HUDEP-2 (cell line): ENCODE results near the gene ARFGEF3.

Experiments used
- DNase-seq, 76 experiments: peaks; one replicate each; lab custom pipeline; 2025; ENCODE audit not compliant: unreplicated experiment in 76 of 76; lab: John Stamatoyannopoulos, UW

ARFGEF3 gene

GRCh38 chr6:138297761-138298298 is 136.1 kb downstream of the ARFGEF3 start:
- DNase-seq, result no peak

GRCh38 chr6:138300469-138300868 is 138.7 kb downstream of the ARFGEF3 start:
- DNase-seq, result no peak

- DNase-seq, result no peak
These were observed 140.8 kb downstream of the ARFGEF3 start for GRCh38 chr6:138302554-138302953.

- no peak for DNase-seq
These were observed 145.6 kb downstream of the ARFGEF3 start for GRCh38 chr6:138307352-138307751.

GRCh38 chr6:138307816-138308730 is 146.3 kb downstream of the ARFGEF3 start:
- DNase-seq, result no peak

- DNase-seq, result no peak
These were observed 147.0 kb downstream of the ARFGEF3 start for GRCh38 chr6:138308731-138309110.

- DNase-seq, result no peak
These were observed 148.0 kb downstream of the ARFGEF3 start for GRCh38 chr6:138309695-138310094.

GRCh38 chr6:138310294-138310693 is 148.6 kb downstream of the ARFGEF3 start:
- no peak for DNase-seq

- DNase-seq, result no peak
These were observed 149.1 kb downstream of the ARFGEF3 start for GRCh38 chr6:138310821-138311220.

- DNase-seq, result no peak
These were observed 149.5 kb downstream of the ARFGEF3 start for GRCh38 chr6:138311268-138311667.

- DNase-seq, result no peak
These were observed 157.1 kb downstream of the ARFGEF3 start for GRCh38 chr6:138318741-138319375.

GRCh38 chr6:138321934-138322333 is 160.2 kb downstream of the ARFGEF3 start:
- no peak for DNase-seq

- DNase-seq, result no peak
These were observed 162.1 kb downstream of the ARFGEF3 start for GRCh38 chr6:138323821-138324220.

GRCh38 chr6:138328210-138328609 is 166.5 kb downstream of the ARFGEF3 start:
- DNase-seq, result no peak

GRCh38 chr6:138330763-138331162 is 169.0 kb downstream of the ARFGEF3 start:
- no peak for DNase-seq

GRCh38 chr6:138331444-138331843 is 169.7 kb downstream of the ARFGEF3 start:
- no peak for DNase-seq

- no peak for DNase-seq
These were observed 170.2 kb downstream of the ARFGEF3 start for GRCh38 chr6:138331984-138332383.

- DNase-seq, result no peak
These were observed 172.3 kb downstream of the ARFGEF3 start for GRCh38 chr6:138334000-138334399.

- DNase-seq, result no peak
These were observed 173.2 kb downstream of the ARFGEF3 start for GRCh38 chr6:138334963-138335362.

- DNase-seq, result no peak
These were observed 174.5 kb downstream of the ARFGEF3 start for GRCh38 chr6:138336221-138336620.

GRCh38 chr6:138337076-138337475 is 175.3 kb downstream of the ARFGEF3 start:
- no peak for DNase-seq

GRCh38 chr6:138339024-138339423 is 177.3 kb downstream of the ARFGEF3 start:
- DNase-seq, result no peak
